SIG-M5 treated with dmso at 0.1 percent for 504 hours (cell line): ENCODE measurements around the gene CBFA2T3.
A peak's percentile ranks its signal among the peaks of the same experiment; 100 is the strongest.

Experiments
- DNase-seq: peaks from one replicate; lab custom pipeline; 2025; ENCODE audit not compliant: unreplicated experiment; lab: John Stamatoyannopoulos, UW

The CBFA2T3 gene

DNA sequence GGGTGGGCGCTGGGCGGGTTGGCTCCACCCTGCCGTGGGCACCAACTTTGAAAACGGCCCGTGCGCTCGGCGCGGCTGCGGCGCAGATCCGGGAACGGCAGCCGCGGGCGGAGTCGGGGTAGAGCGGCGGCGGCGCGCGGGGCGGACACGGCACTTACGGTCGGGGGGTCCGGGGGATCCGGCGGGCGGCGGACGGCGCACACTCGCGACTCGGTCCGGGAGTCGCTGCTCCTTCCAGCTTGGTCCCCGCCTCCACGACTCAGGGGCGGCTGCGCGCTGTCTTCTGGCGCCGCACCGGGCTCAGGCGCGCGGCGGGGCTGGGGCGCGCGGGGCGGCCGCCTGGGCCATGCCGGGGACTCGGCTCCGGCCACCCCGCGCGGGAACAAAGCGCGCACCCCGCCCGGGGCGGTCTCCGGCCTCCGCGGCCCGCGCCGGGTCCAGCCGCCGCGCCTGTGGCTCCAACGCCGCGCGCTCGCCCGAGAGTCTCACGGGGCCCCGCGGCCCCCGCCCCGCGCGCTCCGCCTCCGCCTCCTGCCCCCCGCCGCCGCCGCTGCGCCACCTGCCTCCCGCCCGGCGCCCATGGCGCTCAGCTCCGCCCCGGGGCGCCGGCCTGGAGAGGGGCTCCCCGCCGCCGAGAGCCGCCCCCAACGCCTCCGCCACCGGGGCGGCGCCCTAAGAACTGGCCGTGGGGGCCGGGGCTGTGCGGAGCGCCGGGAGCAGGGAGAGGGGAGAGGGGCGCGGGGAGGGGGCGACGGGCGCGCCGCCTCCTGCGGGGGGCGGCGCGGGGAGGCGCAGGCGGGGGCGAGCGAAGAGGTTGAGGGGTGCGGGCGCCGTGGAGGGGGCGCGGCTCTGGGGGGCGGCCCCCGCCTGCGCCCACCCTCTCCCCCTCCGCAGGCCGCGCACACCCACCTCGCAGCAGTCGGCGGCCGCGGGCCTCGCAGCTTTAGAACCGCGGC is 35.9 kb downstream of the CBFA2T3 start:
- DNase-seq = no peak

DNA sequence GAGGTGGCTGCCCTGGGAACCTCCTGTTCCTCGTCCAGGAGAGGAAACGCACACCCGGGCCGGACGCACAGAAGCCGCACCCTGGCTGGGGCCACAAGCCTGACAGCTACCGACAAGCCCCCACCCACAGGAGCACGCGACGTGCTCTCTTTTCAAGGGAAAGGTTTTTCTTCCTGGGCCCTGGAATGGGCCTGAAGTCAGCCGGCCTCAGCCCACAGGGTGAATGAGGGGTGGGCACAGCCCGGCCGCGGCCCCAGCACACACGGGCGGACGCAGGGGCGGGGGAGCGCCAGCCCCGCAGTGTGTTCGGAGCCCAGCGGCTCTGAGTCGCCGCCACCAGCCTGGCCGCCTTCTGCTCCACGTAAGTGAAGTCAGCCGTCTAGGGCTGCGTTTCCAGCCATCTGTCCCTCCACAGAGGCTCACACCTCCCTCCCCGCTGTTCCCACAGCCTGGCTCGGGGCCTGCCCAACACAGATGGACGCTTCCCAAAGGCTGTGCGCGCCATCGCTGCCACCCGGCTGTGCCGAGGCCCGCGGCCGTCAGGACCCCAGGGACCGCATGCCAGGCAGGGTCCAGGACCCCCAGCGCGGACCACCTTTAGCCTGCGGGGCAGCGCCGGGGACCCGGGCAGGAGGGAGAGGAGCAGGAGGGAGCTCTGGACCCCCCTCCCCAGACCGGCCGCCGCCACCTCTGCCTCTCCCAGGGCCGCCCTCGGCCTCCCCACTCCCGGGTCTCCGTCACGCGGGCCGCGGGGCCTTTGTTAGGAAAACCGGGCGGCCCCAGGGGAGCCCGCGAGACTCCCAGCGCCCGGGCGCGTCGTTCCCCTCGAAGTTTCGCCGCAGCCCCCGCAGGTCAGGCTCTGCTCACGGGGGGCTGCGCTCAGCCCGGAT is 36.8 kb downstream of the CBFA2T3 start:
- DNase-seq = no peak

GRCh38 chr16:88939245-88939971 is 37.6 kb downstream of the CBFA2T3 start:
- no peak for DNase-seq

DNA sequence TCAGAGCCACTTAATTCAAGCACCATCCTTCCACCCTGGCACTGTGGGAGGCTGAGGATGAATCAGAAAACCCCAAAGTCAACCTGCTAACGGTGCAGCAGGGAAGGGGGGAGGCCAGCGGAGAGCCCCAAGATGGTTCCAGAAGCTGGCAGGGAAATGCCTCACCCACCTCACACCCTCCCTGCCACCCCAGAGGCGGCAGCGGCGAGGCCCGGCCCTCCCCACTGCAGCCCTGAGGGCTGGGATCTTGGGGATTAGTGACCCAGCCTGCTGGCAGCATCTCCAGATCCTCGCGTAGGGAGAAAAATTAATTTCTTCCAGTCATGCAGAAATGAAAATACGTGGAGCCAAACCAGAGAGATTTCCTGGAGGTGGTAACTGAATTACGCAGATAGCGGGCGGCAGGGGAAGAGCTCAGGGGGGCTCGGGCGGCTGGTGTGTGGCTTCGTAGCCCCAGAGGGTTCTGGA is 38.2 kb downstream of the CBFA2T3 start:
- DNase-seq = no peak

DNA sequence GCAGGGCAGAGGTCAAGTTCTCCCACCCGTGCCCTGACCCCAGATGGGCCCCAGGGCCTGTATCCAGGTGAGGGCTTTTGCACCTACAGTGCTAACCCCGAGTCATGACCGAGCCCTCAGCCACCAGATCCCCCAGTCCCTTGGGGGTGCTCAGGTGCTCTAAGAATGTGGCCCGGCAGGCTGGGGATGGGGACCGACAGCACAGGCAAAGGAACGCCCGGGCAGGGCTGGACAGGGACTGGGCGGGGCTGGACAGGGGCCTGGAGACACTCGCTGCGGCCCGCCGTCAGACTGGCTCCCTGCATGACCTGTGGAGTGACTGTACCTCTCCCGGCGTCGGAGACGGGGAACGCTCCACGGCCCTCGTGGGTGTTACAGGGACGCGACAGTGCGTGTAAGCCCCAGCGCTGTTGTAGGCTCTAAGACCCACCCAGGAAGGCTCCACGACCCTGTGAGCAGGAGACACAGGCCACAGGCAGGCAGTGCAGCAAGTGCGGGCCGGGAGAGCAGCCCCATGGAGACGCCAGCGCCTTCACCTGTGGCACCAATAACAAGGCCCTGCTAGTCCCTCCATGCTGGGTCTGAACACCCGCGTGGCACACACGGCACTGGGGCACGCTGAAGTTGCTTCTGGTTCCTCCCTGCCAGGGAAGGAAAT is 38.8 kb downstream of the CBFA2T3 start:
- DNase-seq = no peak

- no peak for DNase-seq
Observed at GRCh38 chr16:88937206-88937621, 39.8 kb downstream of the CBFA2T3 start.

- DNase-seq = peak; percentile 91
Observed at GRCh38 chr16:88936556-88937205, 40.3 kb downstream of the CBFA2T3 start.

- DNase-seq = peak; percentile 49
Observed at GRCh38 chr16:88936008-88936555, 40.9 kb downstream of the CBFA2T3 start.

GRCh38 chr16:88934066-88934667 is 42.8 kb downstream of the CBFA2T3 start:
- DNase-seq = no peak

DNA sequence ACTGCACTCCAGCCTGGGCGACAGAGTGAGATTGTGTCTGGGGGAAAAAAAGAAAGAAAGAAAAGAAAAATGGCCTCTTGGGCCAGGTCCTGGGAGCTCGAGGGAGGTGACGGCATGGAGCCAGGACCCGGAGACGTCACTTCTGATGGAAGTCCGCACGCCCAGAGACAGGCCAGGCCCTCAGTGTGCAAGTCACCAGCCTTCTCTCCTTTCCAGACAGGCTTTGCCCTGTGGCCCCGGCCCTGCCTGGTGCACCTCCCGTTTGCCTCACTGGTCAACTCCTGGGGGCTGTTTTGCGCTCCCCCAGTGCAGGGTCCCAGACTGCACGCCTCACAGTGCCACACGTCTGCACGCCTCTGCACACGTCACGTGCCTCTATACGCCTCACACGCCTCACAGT is 44.1 kb downstream of the CBFA2T3 start:
- no peak for DNase-seq

- no peak for DNase-seq
Observed at GRCh38 chr16:88931936-88932335, 45.1 kb downstream of the CBFA2T3 start.

DNA sequence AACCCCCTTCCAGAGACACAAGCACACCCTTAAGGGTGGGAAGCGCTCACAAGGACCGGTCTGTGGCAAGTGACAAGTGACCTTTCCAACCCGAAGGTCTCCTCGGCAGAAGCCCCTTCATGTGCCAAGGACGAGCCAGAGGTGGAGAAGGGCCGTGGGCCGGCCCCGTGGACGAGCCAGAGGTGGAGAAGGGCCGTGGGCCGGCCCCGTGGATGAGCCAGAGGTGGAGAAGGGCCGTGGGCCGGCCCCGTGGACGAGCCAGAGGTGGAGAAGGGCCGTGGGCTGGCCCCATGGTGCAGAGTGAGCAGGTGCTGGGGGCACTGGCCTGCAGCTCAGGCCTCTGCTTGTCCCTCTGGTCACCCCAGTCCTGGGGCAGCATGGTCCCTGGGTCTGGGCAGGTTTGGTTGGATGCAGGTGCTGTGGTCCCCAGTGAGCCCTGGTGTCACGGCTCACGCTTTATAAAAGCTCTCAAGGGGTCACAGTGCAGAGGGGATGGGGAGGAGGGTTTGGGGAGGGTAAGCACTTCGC is 45.6 kb downstream of the CBFA2T3 start:
- DNase-seq = no peak

- no peak for DNase-seq
Observed at GRCh38 chr16:88930716-88931115, 46.3 kb downstream of the CBFA2T3 start.

GRCh38 chr16:88929091-88929445 is 47.9 kb downstream of the CBFA2T3 start:
- DNase-seq = no peak

- no peak for DNase-seq
Observed at GRCh38 chr16:88928405-88929090, 48.5 kb downstream of the CBFA2T3 start.

DNA sequence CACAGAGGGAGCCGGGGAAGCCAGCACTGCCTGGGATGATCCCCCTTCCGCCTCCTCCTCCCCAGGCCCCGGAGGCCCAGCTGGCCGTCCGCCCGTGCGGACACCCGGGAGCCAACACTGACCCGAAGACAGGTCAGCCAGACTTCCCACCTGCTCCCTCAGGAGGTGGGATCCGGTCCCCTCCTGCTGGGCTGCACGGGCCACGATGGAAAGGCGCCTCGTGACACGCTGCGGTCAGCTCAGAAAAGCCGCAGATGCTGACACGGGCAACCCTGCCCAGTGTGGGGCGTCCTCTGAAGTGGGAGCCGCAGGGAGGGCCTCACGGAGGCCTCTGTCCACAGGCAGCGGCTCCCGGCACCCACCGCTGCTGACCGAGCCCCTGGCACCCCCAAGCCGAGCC is 49.3 kb downstream of the CBFA2T3 start:
- DNase-seq = no peak

DNA sequence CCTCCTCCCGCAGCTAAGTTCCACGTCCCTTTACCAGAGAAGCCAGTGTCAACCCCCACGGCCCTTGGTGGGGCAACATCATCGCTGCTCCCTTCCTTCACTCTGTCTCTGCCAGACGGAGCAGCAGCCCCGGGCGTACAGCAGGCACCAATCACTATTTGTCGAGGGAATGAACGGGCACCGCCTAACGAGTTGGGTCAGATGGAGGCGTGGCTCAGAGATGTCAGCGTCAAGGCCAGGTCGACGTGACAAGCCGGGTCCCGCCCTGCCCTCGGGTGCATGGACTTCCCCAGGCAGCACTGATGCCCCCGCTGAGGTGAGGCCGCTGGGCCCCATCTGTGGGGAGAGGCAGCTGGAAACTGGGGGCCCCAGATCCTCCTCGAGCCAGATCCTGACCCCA is 50.0 kb downstream of the CBFA2T3 start:
- peak; percentile 51 for DNase-seq

DNA sequence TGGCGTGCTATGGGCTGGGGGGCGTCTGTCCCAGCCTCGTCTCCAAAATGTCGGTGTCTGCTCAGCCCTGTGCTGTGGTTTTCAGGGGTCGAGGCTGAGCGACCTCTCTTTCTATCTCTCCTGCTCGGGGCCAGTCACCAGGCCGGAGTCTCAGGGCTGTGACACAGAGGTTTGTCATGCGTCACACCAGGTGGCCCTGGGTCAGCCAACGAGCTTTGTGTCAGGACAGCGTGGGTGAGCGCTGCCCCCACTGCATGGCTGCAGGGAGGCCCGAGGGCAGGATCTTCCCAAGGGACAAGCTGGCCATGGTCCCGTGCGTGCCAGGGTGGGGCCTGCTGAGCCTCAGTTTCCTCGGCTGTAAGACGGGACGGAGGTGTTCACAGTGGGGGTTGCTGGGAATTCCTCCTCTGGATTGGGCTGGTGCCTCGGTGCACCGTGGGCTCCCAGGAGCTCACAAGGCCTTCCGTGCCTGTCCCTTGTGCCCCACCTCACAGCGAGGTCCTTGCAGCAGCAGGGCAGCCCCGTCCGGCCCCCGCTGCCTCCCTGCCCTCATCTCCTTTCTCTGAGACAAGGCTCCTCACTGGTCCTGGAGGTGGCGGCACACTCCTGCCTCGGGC is 50.5 kb downstream of the CBFA2T3 start:
- DNase-seq = no peak
